ENCODE data around the gene CPNE5. TPM values are rescaled to one million over a fixed set of nuclear protein-coding genes. Genes with fewer than 3 reads are reported as not detected.

The CPNE5 gene
- total and polyA plus RNA-seq, 9 of the 15 experiments (the other 6 are each of a cell fraction or from before 2014, with no cell fraction given) = 0.14 to 1.0 (median 0.46) TPM; not detected in 2

DNA sequence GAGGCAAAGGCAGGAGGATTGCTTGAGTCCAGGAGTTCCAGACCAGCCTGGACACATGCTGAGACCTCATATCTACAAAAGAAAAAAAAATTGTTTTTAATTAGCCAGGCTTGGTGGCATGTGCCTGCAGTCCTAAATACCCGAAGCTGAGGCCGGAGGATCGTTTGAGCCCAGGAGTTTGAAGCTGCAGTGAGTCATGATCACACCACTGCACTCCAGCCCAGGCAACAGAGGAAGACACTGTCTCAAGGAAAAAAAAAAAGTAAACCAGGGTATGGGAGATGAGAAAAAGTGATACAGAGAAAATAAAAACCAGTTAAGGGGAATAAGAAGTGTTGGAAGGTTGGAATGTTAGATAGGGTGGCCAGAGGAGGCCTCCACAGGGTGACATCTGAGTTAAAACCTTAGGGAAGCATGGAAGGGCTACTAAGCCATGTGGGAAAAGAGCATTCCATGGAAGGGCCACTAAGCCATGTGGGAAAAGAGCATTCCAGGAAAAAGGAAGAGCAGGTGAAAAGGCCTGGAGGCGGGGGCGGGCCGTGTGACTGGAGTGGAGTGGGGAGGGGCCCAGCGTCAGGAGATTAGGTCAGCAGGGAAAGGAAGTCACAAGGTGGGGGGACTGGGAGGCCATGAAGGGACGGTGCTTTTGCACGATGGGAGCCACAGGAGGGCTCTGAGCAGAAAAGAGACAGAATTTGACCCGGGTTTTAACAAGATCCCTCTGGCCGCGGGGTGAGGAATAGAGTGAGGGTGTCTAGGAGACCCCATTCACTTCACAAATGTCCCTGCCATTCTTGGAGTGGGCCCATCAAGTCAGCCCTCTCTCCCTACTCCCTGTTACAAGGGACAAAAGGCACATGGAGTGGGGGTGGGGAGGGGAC is 18.3 kb downstream of the CPNE5 start (continued):
- TF ChIP-seq MYBL2 (IDR thresholded peaks at IDR 0.05; ENCODE audit: low read depth) (no peak), MYBL2 (CRISPR knock-in tag; IDR thresholded peaks at IDR 0.05; ENCODE audit: borderline replicate concordance) (no peak), RFX1 (IDR thresholded peaks at IDR 0.05) (no peak), TEAD2 (tag; IDR thresholded peaks at IDR 0.05) (no peak), MAFF (IDR thresholded peaks at IDR 0.05; ENCODE audit: low read length) (no peak), FOXK2 (conservative IDR thresholded peaks at IDR 0.05 in 1 of 2, IDR thresholded peaks at IDR 0.05 in 1 of 2; ENCODE audit: low read depth in 2 of 2) (peak; percentile 91 to 93), MCM2 (IDR thresholded peaks at IDR 0.05; ENCODE audit: low read depth) (no peak), ZNF354B (CRISPR knock-in tag; IDR thresholded peaks at IDR 0.05) (no peak), CUX1 (CRISPR knock-in tag; IDR thresholded peaks at IDR 0.05) (no peak), ATF3 (IDR thresholded peaks at IDR 0.05) (peak; percentile 92), ATF3 (CRISPR knock-in tag; conservative IDR thresholded peaks at IDR 0.05) (no peak), FOXJ2 (tag; IDR thresholded peaks at IDR 0.05) (peak; percentile 87), ZNF511 (CRISPR knock-in tag; IDR thresholded peaks at IDR 0.05) (no peak), ZNF12 (CRISPR knock-in tag; IDR thresholded peaks at IDR 0.05) (no peak), CBX3 (IDR thresholded peaks at IDR 0.05; ENCODE audit: borderline replicate concordance in 1 of 2, low read length in 2 of 2) (no peak), SRSF9 (IDR thresholded peaks at IDR 0.05; ENCODE audit: borderline replicate concordance, low read depth, low read length) (no peak)
- TF ChIP-seq, protein P1, sequence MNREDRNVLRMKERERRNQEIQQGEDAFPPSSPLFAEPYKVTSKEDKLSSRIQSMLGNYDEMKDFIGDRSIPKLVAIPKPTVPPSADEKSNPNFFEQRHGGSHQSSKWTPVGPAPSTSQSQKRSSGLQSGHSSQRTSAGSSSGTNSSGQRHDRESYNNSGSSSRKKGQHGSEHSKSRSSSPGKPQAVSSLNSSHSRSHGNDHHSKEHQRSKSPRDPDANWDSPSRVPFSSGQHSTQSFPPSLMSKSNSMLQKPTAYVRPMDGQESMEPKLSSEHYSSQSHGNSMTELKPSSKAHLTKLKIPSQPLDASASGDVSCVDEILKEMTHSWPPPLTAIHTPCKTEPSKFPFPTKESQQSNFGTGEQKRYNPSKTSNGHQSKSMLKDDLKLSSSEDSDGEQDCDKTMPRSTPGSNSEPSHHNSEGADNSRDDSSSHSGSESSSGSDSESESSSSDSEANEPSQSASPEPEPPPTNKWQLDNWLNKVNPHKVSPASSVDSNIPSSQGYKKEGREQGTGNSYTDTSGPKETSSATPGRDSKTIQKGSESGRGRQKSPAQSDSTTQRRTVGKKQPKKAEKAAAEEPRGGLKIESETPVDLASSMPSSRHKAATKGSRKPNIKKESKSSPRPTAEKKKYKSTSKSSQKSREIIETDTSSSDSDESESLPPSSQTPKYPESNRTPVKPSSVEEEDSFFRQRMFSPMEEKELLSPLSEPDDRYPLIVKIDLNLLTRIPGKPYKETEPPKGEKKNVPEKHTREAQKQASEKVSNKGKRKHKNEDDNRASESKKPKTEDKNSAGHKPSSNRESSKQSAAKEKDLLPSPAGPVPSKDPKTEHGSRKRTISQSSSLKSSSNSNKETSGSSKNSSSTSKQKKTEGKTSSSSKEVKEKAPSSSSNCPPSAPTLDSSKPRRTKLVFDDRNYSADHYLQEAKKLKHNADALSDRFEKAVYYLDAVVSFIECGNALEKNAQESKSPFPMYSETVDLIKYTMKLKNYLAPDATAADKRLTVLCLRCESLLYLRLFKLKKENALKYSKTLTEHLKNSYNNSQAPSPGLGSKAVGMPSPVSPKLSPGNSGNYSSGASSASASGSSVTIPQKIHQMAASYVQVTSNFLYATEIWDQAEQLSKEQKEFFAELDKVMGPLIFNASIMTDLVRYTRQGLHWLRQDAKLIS (CRISPR knock-in tag; IDR thresholded peaks at IDR 0.05) = 0 out of 2 replicates have a peak, but pooled peaks have one; percentile 67
